NCI-H2081 (cell line): ENCODE measurements around the gene IL10RB.
A peak's percentile ranks its signal among the peaks of the same experiment; 100 is the strongest.
"Not testable (repeated sequence)": the region's sequence is repeated elsewhere in the genome, so short reads cannot be mapped to it uniquely, and the experiment has no call there.

Source experiments
- DNase-seq, 2 experiments: peaks; one replicate each; lab custom pipeline; 2025; lab: John Stamatoyannopoulos, UW

Gene IL10RB

GRCh38 chr21:33266050-33266788, at the start of gene IL10RB:
TSS of gene IL10RB (plus strand) at chr21:33266367. CDS start at chr21:33266466, 99 bp downstream.
- DNase-seq: peak; percentile 38 to 55

- DNase-seq: no peak
Observed at GRCh38 chr21:33217138-33217520, 49.0 kb upstream of the IL10RB start.

- DNase-seq: no peak
Observed at GRCh38 chr21:33219300-33219699, 46.9 kb upstream of the IL10RB start.

- DNase-seq: no peak
Observed at GRCh38 chr21:33219954-33220353, 46.2 kb upstream of the IL10RB start.

GRCh38 chr21:33225376-33225775, 40.8 kb upstream of the IL10RB start:
- DNase-seq: not testable (repeated sequence)

GRCh38 chr21:33228455-33228854, 37.7 kb upstream of the IL10RB start:
- no peak for DNase-seq

- no peak for DNase-seq
Observed at GRCh38 chr21:33229099-33229783, 36.9 kb upstream of the IL10RB start.

GRCh38 chr21:33229784-33230544, 36.2 kb upstream of the IL10RB start, which contains the start of gene IFNAR2:
TSS of gene IFNAR2 (plus strand) at chr21:33229938. CDS start at chr21:33241923, 11,985 bp downstream.
- peak; percentile 24 to 40 for DNase-seq

GRCh38 chr21:33230545-33231324, 35.4 kb upstream of the IL10RB start:
- DNase-seq: no peak

- no peak for DNase-seq
Observed at GRCh38 chr21:33231526-33231925, 34.6 kb upstream of the IL10RB start.

- DNase-seq: no peak
Observed at GRCh38 chr21:33232291-33233034, 33.7 kb upstream of the IL10RB start.

GRCh38 chr21:33234635-33235520, 31.3 kb upstream of the IL10RB start:
- no peak for DNase-seq

- DNase-seq: no peak
Observed at GRCh38 chr21:33236013-33236686, 30.0 kb upstream of the IL10RB start.

- DNase-seq: no peak
Observed at GRCh38 chr21:33236766-33237165, 29.4 kb upstream of the IL10RB start.

GRCh38 chr21:33237486-33237885, 28.7 kb upstream of the IL10RB start:
- DNase-seq: no peak

GRCh38 chr21:33238146-33238545, 28.0 kb upstream of the IL10RB start:
- DNase-seq: no peak

- no peak for DNase-seq
Observed at GRCh38 chr21:33238565-33239255, 27.5 kb upstream of the IL10RB start.

GRCh38 chr21:33239559-33240127, 26.5 kb upstream of the IL10RB start:
- not testable (repeated sequence) for DNase-seq

GRCh38 chr21:33240404-33240803, 25.8 kb upstream of the IL10RB start:
- no peak for DNase-seq
